NB4 (cell line): ENCODE data around the gene YBX1.
A peak's percentile ranks its signal among the peaks of the same experiment; 100 is the strongest.

Experiments used
- DNase-seq: peaks from one replicate; pipeline ENCODE4 v3.0.0; 2010; ENCODE audit warnings: low read depth
- H3K4me3 ChIP-seq: one replicate; pipeline ENCODE4 v1.5.1; 2011; ENCODE audit warnings: mild to moderate bottlenecking, low read depth, low read length, moderate library complexity
- MYC ChIP-seq: IDR thresholded peaks from 2 replicates; pipeline ENCODE4 v1.6.1; 2011; ENCODE audit warnings: low read depth, low read length
- POLR2A ChIP-seq: IDR thresholded peaks from 2 replicates; pipeline ENCODE4 v1.6.1; 2011; ENCODE audit warnings: mild to moderate bottlenecking; ENCODE audit not compliant: insufficient read length; ENCODE audit errors: extremely low read depth
- TF ChIP-seq, protein P1 (sequence below): IDR thresholded peaks from one replicate; pipeline ENCODE4 v1.5.1; 2012; ENCODE audit warnings: low read depth, low read length
- TF ChIP-seq, protein P2 (sequence below): IDR thresholded peaks from 2 replicates; pipeline ENCODE4 v1.6.1; 2011; ENCODE audit warnings: low read depth, low read length

YBX1 gene

DNA sequence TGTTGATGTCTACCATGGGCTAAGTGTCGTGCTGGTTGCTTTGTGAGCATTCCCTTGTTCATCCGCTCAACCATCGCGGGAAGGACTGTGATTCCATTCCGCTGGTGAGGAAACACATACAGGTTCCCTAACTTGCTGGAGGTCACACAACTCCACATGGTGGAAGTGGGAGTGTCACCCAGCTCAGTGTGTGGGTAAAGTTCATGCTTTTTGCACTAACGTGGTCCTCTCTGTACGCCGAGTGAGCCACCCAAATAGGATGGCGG, 61.9 kb downstream of the YBX1 start:
- DNase-seq, result no peak

DNA sequence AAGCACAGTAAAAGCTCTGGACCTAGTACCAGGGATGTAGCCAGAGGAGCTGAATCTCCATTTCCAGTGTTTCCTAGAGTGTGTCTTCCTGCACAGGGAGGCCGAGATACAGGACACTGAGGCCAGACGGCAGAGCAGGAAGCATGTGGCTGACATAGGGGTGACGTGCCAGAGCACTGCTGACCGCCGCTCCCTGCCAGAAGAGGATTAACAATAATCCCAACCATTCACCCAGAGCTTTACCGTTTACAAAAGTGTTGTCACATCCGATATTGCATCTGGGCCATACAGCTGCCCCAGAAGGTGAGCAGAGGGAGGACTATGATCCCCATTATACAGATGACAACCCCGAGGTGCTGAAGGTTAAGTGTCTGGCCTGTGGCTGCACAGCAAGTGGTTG, 63.6 kb downstream of the YBX1 start:
- H3K4me3 ChIP-seq, result no peak overlapping the region
- TF ChIP-seq, protein P1, sequence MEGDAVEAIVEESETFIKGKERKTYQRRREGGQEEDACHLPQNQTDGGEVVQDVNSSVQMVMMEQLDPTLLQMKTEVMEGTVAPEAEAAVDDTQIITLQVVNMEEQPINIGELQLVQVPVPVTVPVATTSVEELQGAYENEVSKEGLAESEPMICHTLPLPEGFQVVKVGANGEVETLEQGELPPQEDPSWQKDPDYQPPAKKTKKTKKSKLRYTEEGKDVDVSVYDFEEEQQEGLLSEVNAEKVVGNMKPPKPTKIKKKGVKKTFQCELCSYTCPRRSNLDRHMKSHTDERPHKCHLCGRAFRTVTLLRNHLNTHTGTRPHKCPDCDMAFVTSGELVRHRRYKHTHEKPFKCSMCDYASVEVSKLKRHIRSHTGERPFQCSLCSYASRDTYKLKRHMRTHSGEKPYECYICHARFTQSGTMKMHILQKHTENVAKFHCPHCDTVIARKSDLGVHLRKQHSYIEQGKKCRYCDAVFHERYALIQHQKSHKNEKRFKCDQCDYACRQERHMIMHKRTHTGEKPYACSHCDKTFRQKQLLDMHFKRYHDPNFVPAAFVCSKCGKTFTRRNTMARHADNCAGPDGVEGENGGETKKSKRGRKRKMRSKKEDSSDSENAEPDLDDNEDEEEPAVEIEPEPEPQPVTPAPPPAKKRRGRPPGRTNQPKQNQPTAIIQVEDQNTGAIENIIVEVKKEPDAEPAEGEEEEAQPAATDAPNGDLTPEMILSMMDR, result no peak
- TF ChIP-seq, protein P2, sequence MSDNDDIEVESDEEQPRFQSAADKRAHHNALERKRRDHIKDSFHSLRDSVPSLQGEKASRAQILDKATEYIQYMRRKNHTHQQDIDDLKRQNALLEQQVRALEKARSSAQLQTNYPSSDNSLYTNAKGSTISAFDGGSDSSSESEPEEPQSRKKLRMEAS, result no peak
- TF ChIP-seq MYC (no peak), POLR2A (no peak)
- DNase-seq, result no peak

More for the DNA sequence above, 61.9 kb downstream of the YBX1 start:
- TF ChIP-seq, protein P2, result no peak
- TF ChIP-seq, protein P1, result no peak
- TF ChIP-seq MYC (no peak), POLR2A (no peak)
- H3K4me3 ChIP-seq, result no peak overlapping the region

DNA sequence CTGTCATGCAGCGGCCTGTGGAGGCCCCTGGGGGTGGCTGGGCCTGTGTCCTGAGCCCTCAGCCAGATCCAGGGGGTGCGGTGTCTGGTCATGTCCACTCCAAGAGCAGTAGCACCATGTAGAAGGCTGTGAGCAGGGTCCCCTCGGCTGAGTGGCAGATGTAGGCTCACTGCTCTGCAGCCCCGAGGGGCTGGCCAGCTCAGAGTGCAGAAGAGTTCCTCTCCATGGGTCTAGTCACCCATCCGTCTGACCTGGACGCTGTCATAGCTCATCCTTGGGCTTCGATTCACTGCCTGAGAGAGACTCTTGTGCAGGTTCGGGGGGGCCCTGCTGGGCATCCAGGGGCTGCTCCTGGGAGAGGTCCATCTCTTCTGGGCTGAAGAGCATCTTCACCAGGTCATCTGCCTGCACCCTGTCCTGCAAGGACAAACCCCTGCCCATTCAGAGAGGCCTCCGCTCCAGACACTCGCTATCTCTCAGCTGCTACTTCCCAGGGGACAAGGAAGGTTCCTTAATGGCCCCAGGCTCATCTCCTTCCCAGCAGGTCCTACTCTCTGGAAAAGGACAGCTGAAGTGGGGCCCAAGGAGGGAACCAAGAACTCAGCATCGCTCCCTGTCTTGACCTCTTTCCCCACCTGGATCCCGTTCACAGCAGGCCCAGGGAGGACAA, 64.4 kb downstream of the YBX1 start:
- H3K4me3 ChIP-seq, result no peak overlapping the region
- no peak for DNase-seq
- TF ChIP-seq MYC (no peak), POLR2A (no peak)
- TF ChIP-seq, protein P2, result no peak

DNA sequence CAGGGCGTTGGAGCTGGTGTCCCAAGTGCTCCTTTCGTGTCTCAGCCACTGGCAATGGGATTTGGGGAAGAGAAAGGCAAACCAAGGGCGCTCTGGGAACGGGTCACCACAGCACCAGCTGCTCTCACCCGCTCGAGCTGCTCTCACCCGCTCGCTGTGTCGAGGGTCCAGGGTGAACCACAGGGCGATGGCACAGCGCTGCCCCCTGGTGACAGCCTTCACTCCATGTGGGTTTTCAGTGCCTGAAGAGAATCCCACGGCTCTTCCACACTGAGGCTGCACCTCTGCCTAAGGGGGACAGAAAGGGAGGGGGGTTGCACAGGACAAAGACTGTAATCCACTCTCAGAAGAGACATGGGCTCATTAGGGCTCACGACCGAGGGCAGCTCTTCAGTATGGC, 64.9 kb downstream of the YBX1 start:
- TF ChIP-seq, protein P1, result peak; percentile 70
- no peak for TF ChIP-seq MYC
- no peak overlapping the region for H3K4me3 ChIP-seq
- DNase-seq, result peak; percentile 61

DNA sequence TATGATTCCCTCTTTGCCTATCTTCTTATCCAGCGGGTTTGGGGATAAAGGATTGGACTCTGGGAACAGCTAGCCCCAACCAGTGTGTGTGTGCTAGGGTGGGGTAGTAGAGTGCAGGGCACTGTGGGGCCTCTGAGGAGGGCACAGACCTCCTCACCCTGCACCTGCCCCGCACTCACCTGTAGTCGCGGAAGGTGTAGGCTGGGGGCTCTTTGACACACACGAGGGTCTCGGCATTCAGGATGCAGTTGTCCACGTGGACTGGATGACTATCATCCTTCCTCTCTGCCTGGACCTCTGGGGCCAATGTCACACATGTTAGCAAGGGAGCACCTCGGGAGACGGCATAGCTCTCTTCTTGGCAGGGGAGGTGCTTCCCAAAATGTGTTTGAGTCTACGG, 65.8 kb downstream of the YBX1 start:
- H3K4me3 ChIP-seq, result no peak overlapping the region
- TF ChIP-seq, protein P2, result no peak
- TF ChIP-seq MYC (no peak), POLR2A (no peak)
- TF ChIP-seq, protein P1, result no peak
- no peak for DNase-seq

DNA sequence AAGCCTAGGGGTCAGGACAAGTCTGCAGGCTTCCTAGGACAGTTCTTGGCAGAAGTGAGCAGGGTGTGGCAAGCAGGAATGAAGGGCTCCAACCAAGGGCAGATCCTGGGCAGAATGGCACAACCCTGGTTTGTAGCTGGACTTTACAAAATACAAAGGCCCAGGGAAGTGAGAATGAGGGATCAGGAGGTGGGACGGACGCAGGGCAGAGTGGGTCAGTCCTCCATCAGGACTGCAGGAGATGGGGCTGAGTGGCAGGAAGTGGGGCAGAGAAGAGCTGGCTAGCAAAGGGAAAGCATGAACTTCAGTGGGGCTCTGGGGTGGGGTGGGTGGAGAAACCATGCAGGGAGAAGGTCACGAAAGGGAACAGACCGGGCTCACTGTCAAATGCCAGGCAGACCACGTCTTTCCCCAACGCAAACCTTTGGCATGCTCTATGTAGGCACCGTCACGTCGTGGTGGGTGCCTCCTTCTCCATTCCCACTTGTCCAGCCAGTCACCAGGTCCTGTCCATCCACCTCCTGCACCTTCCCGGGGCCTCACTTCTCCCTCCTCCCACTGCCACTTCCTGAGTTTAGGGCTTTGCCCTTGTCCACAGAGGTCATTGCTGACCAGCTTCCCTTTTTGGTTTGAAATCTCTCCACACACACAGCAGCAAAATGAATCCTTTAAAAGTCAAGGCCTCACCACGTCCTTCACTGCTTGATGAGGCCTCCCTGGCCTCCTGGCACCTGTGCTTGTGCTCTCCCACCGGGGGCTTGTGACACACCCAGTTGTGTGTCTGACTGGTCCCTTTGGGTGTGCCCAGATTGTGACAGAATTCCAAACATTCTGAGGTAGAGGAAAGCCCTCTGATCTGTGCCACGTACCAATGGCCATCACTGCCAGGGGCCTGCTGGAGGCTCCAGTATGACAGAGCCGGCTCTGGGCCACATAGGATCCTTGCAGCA, 66.5 kb downstream of the YBX1 start:
- no peak for TF ChIP-seq POLR2A
- TF ChIP-seq, protein P2, result no peak
- TF ChIP-seq, protein P1, result no peak
- TF ChIP-seq MYC, result no peak
- DNase-seq, result no peak
- H3K4me3 ChIP-seq, result no peak overlapping the region
